Measurements from ENCODE around the gene MYLK4.

The MYLK4 gene

GRCh38 chr6:2773449-2773848, 22.7 kb upstream of the MYLK4 start:
- no peaks in the 10 kb centered on the region for H3K27me3 ChIP-seq (ENCODE audit: control insufficient read depth in 1 of 2, insufficient read depth in 2 of 2, low read length in 2 of 2)
- H3K4me3 ChIP-seq (ENCODE audit: low read depth in 1 of 2, low read length in 2 of 2) = no peak overlapping the region
- peaks cover 12% of the 10 kb centered on the region for H3K4me1 ChIP-seq (ENCODE audit: insufficient read depth, low read length)
- H3K27ac ChIP-seq (ENCODE audit: low read depth, low read length) = no peak overlapping the region
- peaks cover 25% of the 10 kb centered on the region for H3K36me3 ChIP-seq (ENCODE audit: insufficient read depth, low read length)
- no peak overlapping the region for H3K9ac ChIP-seq (ENCODE audit: low read length)
- no peaks in the 10 kb centered on the region for H3K9me3 ChIP-seq (ENCODE audit: low read length)

GRCh38 chr6:2772840-2773239, 22.1 kb upstream of the MYLK4 start:
- Histone ChIP-seq H3K9ac (ENCODE audit: low read length) (no peak overlapping the region), H3K4me3 (ENCODE audit: low read depth in 1 of 2, low read length in 2 of 2) (no peak overlapping the region), H3K27ac (ENCODE audit: low read depth, low read length) (no peak overlapping the region), H3K4me1 (ENCODE audit: insufficient read depth, low read length) (peaks cover 18% of the 10 kb centered on the region), H3K36me3 (ENCODE audit: insufficient read depth, low read length) (peaks cover 25% of the 10 kb centered on the region), H3K9me3 (ENCODE audit: low read length) (no peaks in the 10 kb centered on the region), H3K27me3 (ENCODE audit: control insufficient read depth in 1 of 2, insufficient read depth in 2 of 2, low read length in 2 of 2) (no peaks in the 10 kb centered on the region)

- Histone ChIP-seq H3K36me3 (ENCODE audit: insufficient read depth, low read length) (peaks cover 25% of the 10 kb centered on the region), H3K9me3 (ENCODE audit: low read length) (no peaks in the 10 kb centered on the region), H3K4me3 (ENCODE audit: low read depth in 1 of 2, low read length in 2 of 2) (no peak overlapping the region), H3K4me1 (ENCODE audit: insufficient read depth, low read length) (peaks cover 27% of the 10 kb centered on the region), H3K9ac (ENCODE audit: low read length) (no peak overlapping the region), H3K27ac (ENCODE audit: low read depth, low read length) (no peak overlapping the region), H3K27me3 (ENCODE audit: control insufficient read depth in 1 of 2, insufficient read depth in 2 of 2, low read length in 2 of 2) (no peaks in the 10 kb centered on the region)
Observed at GRCh38 chr6:2771079-2771478, 20.4 kb upstream of the MYLK4 start.

GRCh38 chr6:2770171-2770570, 19.4 kb upstream of the MYLK4 start:
- H3K4me3 ChIP-seq (ENCODE audit: low read depth in 1 of 2, low read length in 2 of 2) = no peak overlapping the region
- H3K36me3 ChIP-seq (ENCODE audit: insufficient read depth, low read length) = peaks cover 25% of the 10 kb centered on the region
- H3K9ac ChIP-seq (ENCODE audit: low read length) = no peak overlapping the region
- H3K27me3 ChIP-seq (ENCODE audit: control insufficient read depth in 1 of 2, insufficient read depth in 2 of 2, low read length in 2 of 2) = no peaks in the 10 kb centered on the region
- H3K27ac ChIP-seq (ENCODE audit: low read depth, low read length) = no peak overlapping the region
- peaks cover 27% of the 10 kb centered on the region for H3K4me1 ChIP-seq (ENCODE audit: insufficient read depth, low read length)
- H3K9me3 ChIP-seq (ENCODE audit: low read length) = no peaks in the 10 kb centered on the region

- Histone ChIP-seq H3K4me3 (ENCODE audit: low read depth in 1 of 2, low read length in 2 of 2) (no peak overlapping the region), H3K4me1 (ENCODE audit: insufficient read depth, low read length) (peaks cover 27% of the 10 kb centered on the region)
Observed at GRCh38 chr6:2768696-2769095, 18.0 kb upstream of the MYLK4 start.

GRCh38 chr6:2767657-2768524, 17.2 kb upstream of the MYLK4 start:
- Histone ChIP-seq H3K36me3 (ENCODE audit: insufficient read depth, low read length) (peaks cover 15% of the 10 kb centered on the region), H3K4me3 (ENCODE audit: low read depth in 1 of 2, low read length in 2 of 2) (peak overlapping the region in 1 of 2 donors; percentile 24), H3K27ac (ENCODE audit: low read depth, low read length) (no peak overlapping the region), H3K27me3 (ENCODE audit: control insufficient read depth in 1 of 2, insufficient read depth in 2 of 2, low read length in 2 of 2) (no peaks in the 10 kb centered on the region), H3K4me1 (ENCODE audit: insufficient read depth, low read length) (peaks cover 27% of the 10 kb centered on the region), H3K9me3 (ENCODE audit: low read length) (no peaks in the 10 kb centered on the region), H3K9ac (ENCODE audit: low read length) (peak overlapping the region; percentile 17)

More at GRCh38 chr6:2768696-2769095, 18.0 kb upstream of the MYLK4 start:
- Histone ChIP-seq H3K9ac (ENCODE audit: low read length) (peak overlapping the region; percentile 17), H3K36me3 (ENCODE audit: insufficient read depth, low read length) (peaks cover 16% of the 10 kb centered on the region), H3K9me3 (ENCODE audit: low read length) (no peaks in the 10 kb centered on the region), H3K27me3 (ENCODE audit: control insufficient read depth in 1 of 2, insufficient read depth in 2 of 2, low read length in 2 of 2) (no peaks in the 10 kb centered on the region), H3K27ac (ENCODE audit: low read depth, low read length) (no peak overlapping the region)

GRCh38 chr6:2766767-2767656, 16.3 kb upstream of the MYLK4 start:
- H3K9ac ChIP-seq (ENCODE audit: low read length) = peak overlapping the region; percentile 49
- H3K27ac ChIP-seq (ENCODE audit: low read depth, low read length) = peak overlapping the region; percentile 81
- peaks cover 27% of the 10 kb centered on the region for H3K4me1 ChIP-seq (ENCODE audit: insufficient read depth, low read length)
- H3K9me3 ChIP-seq (ENCODE audit: low read length) = no peaks in the 10 kb centered on the region
- peak overlapping the region; percentile 72 to 86 for H3K4me3 ChIP-seq (ENCODE audit: low read depth in 1 of 2, low read length in 2 of 2)
- no peaks in the 10 kb centered on the region for H3K27me3 ChIP-seq (ENCODE audit: control insufficient read depth in 1 of 2, insufficient read depth in 2 of 2, low read length in 2 of 2)
- H3K36me3 ChIP-seq (ENCODE audit: insufficient read depth, low read length) = peaks cover 15% of the 10 kb centered on the region

GRCh38 chr6:2765896-2766766, 15.4 kb upstream of the MYLK4 start:
- H3K4me1 ChIP-seq (ENCODE audit: insufficient read depth, low read length) = peaks cover 27% of the 10 kb centered on the region
- peak overlapping the region; percentile 81 for H3K27ac ChIP-seq (ENCODE audit: low read depth, low read length)
- H3K27me3 ChIP-seq (ENCODE audit: control insufficient read depth in 1 of 2, insufficient read depth in 2 of 2, low read length in 2 of 2) = no peaks in the 10 kb centered on the region
- peaks cover 8% of the 10 kb centered on the region for H3K36me3 ChIP-seq (ENCODE audit: insufficient read depth, low read length)
- H3K9ac ChIP-seq (ENCODE audit: low read length) = peak overlapping the region; percentile 49
- peak overlapping the region; percentile 72 to 86 for H3K4me3 ChIP-seq (ENCODE audit: low read depth in 1 of 2, low read length in 2 of 2)
- no peaks in the 10 kb centered on the region for H3K9me3 ChIP-seq (ENCODE audit: low read length)

- no peaks in the 10 kb centered on the region for H3K9me3 ChIP-seq (ENCODE audit: low read length)
- no peaks in the 10 kb centered on the region for H3K27me3 ChIP-seq (ENCODE audit: control insufficient read depth in 1 of 2, insufficient read depth in 2 of 2, low read length in 2 of 2)
- H3K9ac ChIP-seq (ENCODE audit: low read length) = peak within 1 kb of the TSS; percentile 64
- H3K4me3 ChIP-seq (ENCODE audit: low read depth in 1 of 2, low read length in 2 of 2) = peak within 1 kb of the TSS; percentile 72 to 86
- H3K4me1 ChIP-seq (ENCODE audit: insufficient read depth, low read length) = peaks cover 24% of the 10 kb centered on the region
- peaks cover 4% of the 10 kb centered on the region for H3K36me3 ChIP-seq (ENCODE audit: insufficient read depth, low read length)
- peak within 1 kb of the TSS; percentile 81 for H3K27ac ChIP-seq (ENCODE audit: low read depth, low read length)
Observed at GRCh38 chr6:2765166-2765895, 14.6 kb upstream of the MYLK4 start, which contains the start of gene WRNIP1. WRNIP1 (plus strand) TSS chr6:2765393; CDS start chr6:2765623, 230 bp downstream.

- peak overlapping the region; percentile 74 for H3K27ac ChIP-seq (ENCODE audit: low read depth, low read length)
Observed at GRCh38 chr6:2764610-2765165, 14.0 kb upstream of the MYLK4 start.

More at GRCh38 chr6:2764610-2765165, 14.0 kb upstream of the MYLK4 start:
- Histone ChIP-seq H3K4me1 (ENCODE audit: insufficient read depth, low read length) (peaks cover 20% of the 10 kb centered on the region), H3K4me3 (ENCODE audit: low read depth in 1 of 2, low read length in 2 of 2) (peak overlapping the region; percentile 16 to 58), H3K9me3 (ENCODE audit: low read length) (no peaks in the 10 kb centered on the region), H3K9ac (ENCODE audit: low read length) (peak overlapping the region; percentile 64), H3K27me3 (ENCODE audit: control insufficient read depth in 1 of 2, insufficient read depth in 2 of 2, low read length in 2 of 2) (no peaks in the 10 kb centered on the region), H3K36me3 (ENCODE audit: insufficient read depth, low read length) (no peaks in the 10 kb centered on the region)
